ENCODE results near the gene DACT2.
"Not testable (repeated sequence)": the region's sequence is repeated elsewhere in the genome, so short reads cannot be mapped to it uniquely, and the experiment has no call there.

Gene DACT2

GRCh38 chr6:168301648-168302398 lies 17.8 kb downstream of the DACT2 start:
- no peak for DNase-seq

DNA sequence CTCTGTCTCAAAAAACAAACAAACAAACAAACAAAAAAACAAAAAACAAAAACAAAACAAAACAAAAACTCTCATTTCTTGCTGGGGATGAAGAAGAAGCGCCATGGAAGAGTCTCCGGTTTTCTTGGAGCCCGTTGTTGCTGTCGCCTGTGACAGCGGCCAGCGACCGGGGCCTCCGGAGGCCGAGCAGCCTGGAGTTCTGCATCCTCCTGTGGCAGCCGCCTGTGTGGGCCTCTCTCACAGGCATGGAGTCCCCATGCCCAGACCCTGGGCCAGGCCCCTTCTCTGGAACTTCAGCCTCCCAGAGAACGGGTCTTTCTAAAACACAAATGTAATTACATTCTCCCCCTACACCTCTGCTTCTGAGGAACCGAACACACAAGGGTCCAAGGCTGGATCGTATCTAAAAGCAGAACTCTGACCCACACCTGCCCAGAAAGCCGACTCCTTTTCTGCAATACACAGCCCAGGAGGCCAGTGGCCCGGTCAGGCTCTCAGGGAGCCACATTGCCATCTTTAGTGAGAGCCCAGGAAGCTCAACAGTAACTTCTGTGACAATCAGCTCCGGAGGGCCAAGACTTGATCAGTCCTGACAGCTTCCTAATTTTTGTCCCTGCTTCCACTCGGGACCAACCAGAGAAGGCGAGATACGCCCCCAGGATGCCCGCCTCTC lies 18.5 kb downstream of the DACT2 start:
- no peak for DNase-seq

- no peak for DNase-seq
Observed at GRCh38 chr6:168299541-168300511, 19.8 kb downstream of the DACT2 start.

DNA sequence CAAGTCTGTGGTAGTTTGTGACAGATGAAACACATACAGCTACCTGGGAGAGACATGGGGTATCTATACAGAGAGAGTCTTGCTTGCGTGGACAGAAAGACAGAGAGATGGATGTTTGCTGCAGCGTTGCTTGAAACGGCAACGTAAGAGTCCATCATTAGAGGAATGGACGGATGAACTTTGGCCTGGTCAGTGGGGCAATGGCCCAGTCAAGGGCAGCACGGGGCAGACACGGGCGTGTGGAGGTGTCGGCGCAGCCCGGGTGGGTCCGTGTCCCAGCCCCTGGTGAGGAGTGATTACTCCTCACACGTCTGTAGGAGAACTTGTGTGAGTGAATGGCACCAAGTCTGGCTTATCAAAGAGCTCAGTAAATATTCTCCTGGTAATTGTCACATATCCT lies 21.9 kb downstream of the DACT2 start:
- DNase-seq = no peak

DNA sequence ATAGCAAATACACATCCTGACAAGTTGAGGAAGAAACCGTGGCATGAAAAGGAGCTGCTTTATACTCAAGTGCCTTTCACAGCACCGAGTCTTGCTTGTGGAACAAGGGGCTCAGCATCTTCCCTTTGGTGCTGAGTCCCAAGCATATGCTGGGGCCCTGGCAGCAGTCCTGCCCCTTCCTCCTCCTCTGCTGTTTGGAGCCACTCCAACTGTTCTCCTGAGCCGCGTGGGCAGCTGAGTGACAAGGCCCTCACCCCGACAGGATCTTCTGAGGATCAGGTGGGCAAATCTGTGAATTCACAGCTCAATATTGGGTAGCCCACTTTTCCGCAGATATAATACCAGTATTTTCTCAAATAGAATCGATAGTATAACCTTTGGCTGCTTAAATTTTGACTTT lies 24.7 kb downstream of the DACT2 start:
- no peak for DNase-seq

GRCh38 chr6:168293636-168294530 lies 25.7 kb downstream of the DACT2 start:
- no peak for DNase-seq

GRCh38 chr6:168292826-168293225 lies 26.8 kb downstream of the DACT2 start:
- no peak for DNase-seq

DNA sequence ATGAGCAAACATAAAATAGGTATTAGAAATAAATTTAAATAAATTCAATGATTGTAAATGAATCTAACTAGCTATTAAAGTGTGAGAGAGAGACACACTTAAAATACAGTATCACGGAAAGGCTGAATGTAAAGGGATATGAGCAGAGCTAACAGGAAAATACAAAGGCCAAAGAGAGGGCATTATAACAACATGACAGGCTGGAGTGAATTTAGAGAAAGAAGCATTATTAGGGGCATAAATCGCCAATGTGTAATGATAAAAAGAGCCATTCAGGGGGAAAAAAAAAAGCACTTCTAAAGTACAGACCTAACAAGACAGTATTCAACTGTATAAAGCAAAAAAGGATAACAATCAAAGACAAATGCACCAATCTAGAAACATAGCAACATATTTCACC lies 28.1 kb downstream of the DACT2 start:
- DNase-seq = no peak

- no peak for DNase-seq
Observed at GRCh38 chr6:168290095-168290494, 29.5 kb downstream of the DACT2 start.

- no peak for DNase-seq
Observed at GRCh38 chr6:168289571-168289962, 30.0 kb downstream of the DACT2 start.

- no peak for DNase-seq
Observed at GRCh38 chr6:168288781-168289570, 30.6 kb downstream of the DACT2 start.

DNA sequence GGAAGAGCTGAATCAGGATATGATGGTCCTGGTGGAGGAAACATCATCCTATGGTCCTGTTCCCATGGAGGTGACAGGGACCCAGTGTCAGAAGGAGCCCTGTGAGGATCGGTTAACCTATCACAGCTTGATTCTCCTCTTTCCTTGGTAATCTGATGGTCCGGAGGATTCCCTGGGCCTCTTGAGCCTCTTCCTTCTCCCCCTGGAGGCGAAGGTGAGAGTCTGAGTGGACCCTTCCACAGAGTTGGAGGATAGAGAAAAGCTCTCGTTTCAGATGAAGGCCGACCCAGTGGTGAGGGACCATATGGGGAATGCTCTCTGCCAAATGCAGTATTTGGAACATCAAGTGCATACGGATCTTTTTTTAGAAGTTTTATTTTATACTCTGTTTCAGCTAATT lies 32.1 kb downstream of the DACT2 start:
- not testable (repeated sequence) for DNase-seq

DNA sequence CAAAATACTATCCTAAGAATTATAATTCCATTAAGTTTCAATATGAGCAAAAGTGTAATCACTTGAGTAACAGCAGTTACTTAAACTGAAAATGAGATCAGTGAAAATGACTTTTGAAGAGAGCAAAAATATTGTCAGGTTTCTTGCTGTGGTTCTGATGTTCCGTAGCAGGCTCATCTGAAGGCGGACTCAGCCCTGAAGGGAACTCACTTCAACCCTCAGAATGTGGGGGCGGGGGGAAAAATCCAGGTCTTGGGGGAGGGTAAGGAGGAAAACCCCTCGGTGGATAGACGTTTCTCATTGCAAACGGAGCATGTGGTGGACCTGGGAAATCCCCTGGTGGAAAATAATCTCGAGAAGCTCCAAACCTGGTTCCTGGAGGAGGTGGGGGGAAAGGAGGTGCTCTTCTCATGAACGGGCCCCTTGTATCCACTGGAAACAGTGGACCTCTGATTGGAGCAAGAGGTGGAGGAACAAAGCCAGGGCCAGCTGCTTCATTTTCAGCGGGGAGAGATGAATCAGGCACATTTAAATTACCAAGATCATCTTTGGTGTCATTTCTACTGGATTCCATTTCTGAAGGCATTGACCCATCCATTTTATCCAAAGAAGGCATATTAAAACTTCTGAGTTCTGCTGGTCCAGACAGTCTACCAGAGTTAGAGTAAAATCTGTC lies 32.7 kb downstream of the DACT2 start:
- DNase-seq = peak; percentile 58

GRCh38 chr6:168286116-168286515 lies 33.5 kb downstream of the DACT2 start:
- no peak for DNase-seq

DNA sequence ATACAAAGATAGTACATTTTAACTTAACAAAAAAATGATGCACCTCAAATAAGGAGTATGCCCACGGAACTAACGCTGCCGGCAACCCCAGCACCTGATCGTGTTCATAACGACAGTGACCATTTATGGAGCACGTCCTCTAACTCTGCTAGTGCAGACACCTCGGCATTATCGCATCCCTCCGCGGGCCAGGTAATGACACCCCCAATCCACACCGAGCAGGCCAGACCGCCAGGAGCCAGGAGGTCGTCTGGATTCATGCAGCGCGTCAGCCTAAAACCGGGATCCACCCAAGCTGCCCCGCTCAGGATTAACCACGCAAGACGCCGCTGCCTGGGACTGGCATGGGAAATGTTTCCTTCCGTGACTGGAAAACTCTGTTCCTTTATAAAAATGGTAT lies 34.1 kb downstream of the DACT2 start:
- no peak for DNase-seq

DNA sequence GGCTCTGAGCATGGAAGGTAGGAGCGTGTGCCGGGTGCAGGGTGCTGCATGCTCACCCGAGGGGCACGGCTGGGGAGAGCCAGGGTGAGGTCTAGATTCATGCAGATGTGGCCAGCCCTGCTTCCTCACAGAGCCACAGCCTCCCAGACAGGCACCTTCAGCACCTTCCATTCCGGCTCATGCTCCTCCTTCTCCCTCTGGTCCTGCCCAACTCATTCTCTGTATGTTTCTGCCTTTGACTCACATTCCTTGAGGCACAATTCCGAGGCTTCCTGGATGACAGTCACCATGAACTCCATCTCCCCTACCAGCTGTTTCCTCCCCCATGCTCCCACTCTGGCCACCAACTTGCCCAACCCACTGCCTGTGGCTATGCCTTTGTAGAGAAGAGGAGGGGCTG lies 35.4 kb downstream of the DACT2 start:
- no peak for DNase-seq

- no peak for DNase-seq
Observed at GRCh38 chr6:168283686-168284025, 35.9 kb downstream of the DACT2 start.

DNA sequence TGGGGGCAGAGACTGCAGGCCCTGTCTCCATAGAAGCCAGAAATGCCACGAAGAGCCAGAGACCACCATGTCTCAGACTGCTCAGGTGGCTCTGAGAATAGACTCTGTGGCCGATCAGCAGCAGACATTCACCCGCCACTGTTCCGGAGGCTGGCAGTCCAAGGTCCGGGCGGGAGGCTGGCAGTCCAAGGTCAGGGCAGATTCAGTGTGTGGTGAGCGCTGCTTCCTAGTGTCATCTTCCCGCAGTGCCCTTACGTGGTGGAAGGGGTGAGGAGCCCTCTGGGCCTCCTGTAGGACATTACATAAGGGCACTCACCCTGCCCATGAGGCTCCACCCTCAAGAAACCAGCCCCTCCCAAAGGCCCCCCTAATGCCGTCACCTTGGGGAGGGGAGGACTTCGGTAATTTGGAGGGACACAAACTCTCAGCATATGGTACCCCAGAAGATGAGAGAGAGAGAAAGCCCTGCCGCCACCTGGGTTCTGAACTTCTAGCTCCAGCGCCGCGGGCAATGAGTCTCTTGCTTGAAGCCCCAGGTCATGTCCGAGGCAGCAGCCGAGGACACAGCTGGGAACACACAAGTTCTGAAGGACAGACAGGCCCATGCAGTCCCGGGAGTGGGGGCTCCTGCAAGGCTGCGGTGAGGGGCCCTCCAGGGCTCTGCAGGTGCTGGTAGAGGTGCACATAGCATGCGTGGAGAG lies 36.4 kb downstream of the DACT2 start:
- DNase-seq = no peak

DNA sequence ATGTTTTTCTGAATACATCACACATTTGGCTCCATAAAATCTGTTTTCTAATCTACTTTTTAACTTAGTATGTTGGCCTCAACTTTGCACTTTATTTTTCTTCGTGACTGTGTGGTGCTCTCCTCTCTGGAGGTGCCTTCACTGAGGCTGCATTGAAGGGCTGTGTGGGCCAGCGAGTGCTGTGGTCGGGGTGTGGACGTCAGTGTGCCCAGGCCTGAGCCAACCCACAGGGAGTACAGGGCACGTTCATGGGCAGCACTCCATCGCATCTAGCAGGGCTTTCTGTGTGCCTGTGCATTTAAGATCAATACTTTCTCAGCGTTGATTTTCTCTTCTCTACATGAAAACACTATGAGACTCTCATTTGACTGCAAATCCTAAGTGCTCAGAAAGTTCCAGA lies 37.8 kb downstream of the DACT2 start:
- DNase-seq = no peak

- DNase-seq = not testable (repeated sequence)
Observed at GRCh38 chr6:168281314-168281713, 38.3 kb downstream of the DACT2 start.

GRCh38 chr6:168280899-168281245 lies 38.7 kb downstream of the DACT2 start:
- no peak for DNase-seq
